ENCODE data around the gene CACNA1C. TPM values are rescaled to one million over a fixed set of nuclear protein-coding genes. Genes with fewer than 3 reads are reported as not detected.

CACNA1C gene
- total RNA-seq, 4 donors from 2014 or later, result 1.4 to 3.7 (median 2.2) TPM

DNA sequence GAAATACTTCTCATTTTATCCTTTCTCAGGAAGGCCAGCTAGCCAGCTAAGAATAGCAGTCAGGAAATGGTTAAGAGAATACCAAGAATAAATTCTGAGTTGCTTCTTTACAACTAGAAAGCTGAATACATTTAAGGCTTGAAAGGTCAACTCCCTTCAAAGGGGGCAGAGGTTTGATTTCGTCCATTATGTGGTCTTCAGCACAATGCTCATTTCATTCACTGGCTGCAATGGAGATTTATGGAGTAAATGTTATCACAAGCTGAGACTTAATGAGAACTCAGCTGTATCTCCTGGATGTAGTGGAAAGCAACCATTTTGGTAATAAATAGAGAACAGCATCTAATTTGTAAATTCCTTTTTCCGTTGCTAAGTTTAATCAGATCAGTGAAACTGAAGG lies 477.0 kb downstream of the CACNA1C start:
- no peaks in the 10 kb centered on the region for H3K9me3 ChIP-seq
- no peak overlapping the region for H3K27ac ChIP-seq
- H3K4me3 ChIP-seq, result no peak overlapping the region
- TF ChIP-seq EP300 (IDR thresholded peaks at IDR 0.05) (no peak), CTCF (IDR thresholded peaks at IDR 0.05) (no peak)
- DNase-seq (ENCODE audit: low spot score in 2 of 2), result no peak
- no peaks in the 10 kb centered on the region for H3K27me3 ChIP-seq
- no peaks in the 10 kb centered on the region for H3K36me3 ChIP-seq
- WGBS, result 77% methylated on average over 2 of the region's 2 CpGs
- no peaks in the 10 kb centered on the region for H3K4me1 ChIP-seq

- H3K4me1 ChIP-seq, result no peaks in the 10 kb centered on the region
- H3K27ac ChIP-seq, result no peak overlapping the region
- H3K27me3 ChIP-seq, result no peaks in the 10 kb centered on the region
- H3K9me3 ChIP-seq, result no peaks in the 10 kb centered on the region
- H3K36me3 ChIP-seq, result no peaks in the 10 kb centered on the region
- DNase-seq (ENCODE audit: low spot score in 2 of 2), result no peak
- no peak overlapping the region for H3K4me3 ChIP-seq
- TF ChIP-seq POLR2AphosphoS5 (IDR thresholded peaks at IDR 0.05) (no peak), POLR2A (IDR thresholded peaks at IDR 0.05) (no peak), CTCF (IDR thresholded peaks at IDR 0.05) (no peak), EP300 (IDR thresholded peaks at IDR 0.05) (no peak)
- WGBS, result 86% methylated on average over 4 of the region's 4 CpGs
Measured at GRCh38 chr12:2531371-2531770, 478.6 kb downstream of the CACNA1C start.

- no peak overlapping the region for H3K4me3 ChIP-seq
- H3K36me3 ChIP-seq, result no peaks in the 10 kb centered on the region
- H3K9me3 ChIP-seq, result no peaks in the 10 kb centered on the region
- 77% methylated on average over 5 of the region's 5 CpGs for WGBS
- H3K4me1 ChIP-seq, result no peaks in the 10 kb centered on the region
- H3K27me3 ChIP-seq, result no peaks in the 10 kb centered on the region
- TF ChIP-seq POLR2A (IDR thresholded peaks at IDR 0.05), result no peak
- no peak for DNase-seq (ENCODE audit: low spot score in 2 of 2)
- no peak overlapping the region for H3K27ac ChIP-seq
Measured at GRCh38 chr12:2533036-2533435, 480.2 kb downstream of the CACNA1C start.

DNA sequence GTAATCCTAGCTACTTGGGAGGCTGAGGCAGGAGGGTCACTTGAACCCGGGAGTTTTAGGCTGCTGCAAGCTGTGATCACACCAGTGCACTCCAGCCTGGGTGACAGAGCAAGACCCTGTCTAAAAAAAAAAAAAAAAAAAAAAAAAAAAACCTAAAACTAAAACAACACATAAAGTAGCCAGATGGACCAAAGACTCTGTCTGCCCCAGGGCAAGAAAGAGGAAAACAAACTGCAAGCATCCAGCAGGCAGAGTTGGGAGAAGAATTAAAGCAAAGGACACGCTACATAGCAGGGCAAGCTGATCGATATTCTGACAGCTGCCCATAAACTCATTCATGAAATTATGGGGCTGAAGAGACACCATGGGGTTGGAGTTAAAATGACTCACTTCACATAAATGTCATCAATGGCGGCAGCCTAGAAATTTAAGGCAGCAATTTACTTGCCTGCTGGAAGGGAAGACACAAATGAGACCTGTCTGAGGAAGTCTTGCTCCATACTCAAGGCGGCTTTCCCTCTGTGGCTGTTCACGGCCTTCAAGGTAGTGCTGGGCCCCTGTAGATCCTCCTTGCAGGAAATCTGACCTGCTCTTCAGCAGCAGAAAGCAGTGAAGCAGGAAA lies 482.9 kb downstream of the CACNA1C start:
- TF ChIP-seq POLR2A (IDR thresholded peaks at IDR 0.05), result no peak
- TF ChIP-seq CTCF (IDR thresholded peaks at IDR 0.05), result no peak
- no peak for TF ChIP-seq POLR2AphosphoS5 (IDR thresholded peaks at IDR 0.05)
- TF ChIP-seq EP300 (IDR thresholded peaks at IDR 0.05), result no peak
- 87% methylated on average over 6 of the region's 6 CpGs for WGBS
- no peaks in the 10 kb centered on the region for H3K9me3 ChIP-seq
- no peaks in the 10 kb centered on the region for H3K27me3 ChIP-seq
- no peaks in the 10 kb centered on the region for H3K36me3 ChIP-seq
- H3K27ac ChIP-seq, result no peak overlapping the region
- no peak for DNase-seq (ENCODE audit: low spot score in 2 of 2)
- H3K4me1 ChIP-seq, result no peaks in the 10 kb centered on the region
- no peak overlapping the region for H3K4me3 ChIP-seq

GRCh38 chr12:2536724-2537123 lies 483.9 kb downstream of the CACNA1C start:
- TF ChIP-seq EP300 (IDR thresholded peaks at IDR 0.05), result no peak
- no peak for TF ChIP-seq CTCF (IDR thresholded peaks at IDR 0.05)
- no peak for TF ChIP-seq POLR2AphosphoS5 (IDR thresholded peaks at IDR 0.05)
- TF ChIP-seq POLR2A (IDR thresholded peaks at IDR 0.05), result no peak

More at GRCh38 chr12:2536724-2537123, 483.9 kb downstream of the CACNA1C start:
- no peaks in the 10 kb centered on the region for H3K9me3 ChIP-seq
- no peaks in the 10 kb centered on the region for H3K27me3 ChIP-seq
- no peaks in the 10 kb centered on the region for H3K4me1 ChIP-seq
- DNase-seq (ENCODE audit: low spot score in 2 of 2), result no peak
- no peak overlapping the region for H3K27ac ChIP-seq
- 88% methylated on average over 2 of the region's 4 CpGs for WGBS
- H3K4me3 ChIP-seq, result no peak overlapping the region
- H3K36me3 ChIP-seq, result no peaks in the 10 kb centered on the region

Measured in suprapubic skin (tissue), 4 donors.